ENCODE results near the gene MYOG.
A peak's percentile ranks its signal among the peaks of the same experiment; 100 is the strongest.

DNA sequence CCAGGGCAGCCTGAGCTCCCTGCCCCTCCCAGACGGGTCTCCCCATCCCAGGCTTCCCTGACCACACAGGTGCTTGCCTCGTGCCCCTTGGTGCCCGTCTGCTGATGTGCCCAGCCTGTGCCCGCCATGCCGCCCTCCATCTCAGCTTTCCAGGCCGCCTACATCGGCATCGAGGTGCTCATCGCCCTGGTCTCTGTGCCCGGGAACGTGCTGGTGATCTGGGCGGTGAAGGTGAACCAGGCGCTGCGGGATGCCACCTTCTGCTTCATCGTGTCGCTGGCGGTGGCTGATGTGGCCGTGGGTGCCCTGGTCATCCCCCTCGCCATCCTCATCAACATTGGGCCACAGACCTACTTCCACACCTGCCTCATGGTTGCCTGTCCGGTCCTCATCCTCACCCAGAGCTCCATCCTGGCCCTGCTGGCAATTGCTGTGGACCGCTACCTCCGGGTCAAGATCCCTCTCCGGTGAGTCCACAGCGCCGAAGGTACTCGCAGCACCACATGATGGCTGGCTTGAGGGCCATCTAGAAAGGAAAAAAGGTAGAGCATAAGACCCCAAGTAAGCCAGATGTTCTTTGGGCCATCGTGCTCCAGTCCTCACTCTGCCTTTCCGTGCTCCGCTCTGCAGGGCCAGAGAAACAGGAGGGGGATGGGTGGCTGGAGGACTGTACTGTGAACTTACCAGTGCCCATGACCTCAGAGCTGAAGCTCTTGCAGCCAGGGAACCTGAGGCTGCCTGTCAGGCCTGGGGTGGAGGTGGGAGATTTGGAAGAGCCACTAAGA is 43.1 kb upstream of the MYOG start:
- TF ChIP-seq, protein P1, sequence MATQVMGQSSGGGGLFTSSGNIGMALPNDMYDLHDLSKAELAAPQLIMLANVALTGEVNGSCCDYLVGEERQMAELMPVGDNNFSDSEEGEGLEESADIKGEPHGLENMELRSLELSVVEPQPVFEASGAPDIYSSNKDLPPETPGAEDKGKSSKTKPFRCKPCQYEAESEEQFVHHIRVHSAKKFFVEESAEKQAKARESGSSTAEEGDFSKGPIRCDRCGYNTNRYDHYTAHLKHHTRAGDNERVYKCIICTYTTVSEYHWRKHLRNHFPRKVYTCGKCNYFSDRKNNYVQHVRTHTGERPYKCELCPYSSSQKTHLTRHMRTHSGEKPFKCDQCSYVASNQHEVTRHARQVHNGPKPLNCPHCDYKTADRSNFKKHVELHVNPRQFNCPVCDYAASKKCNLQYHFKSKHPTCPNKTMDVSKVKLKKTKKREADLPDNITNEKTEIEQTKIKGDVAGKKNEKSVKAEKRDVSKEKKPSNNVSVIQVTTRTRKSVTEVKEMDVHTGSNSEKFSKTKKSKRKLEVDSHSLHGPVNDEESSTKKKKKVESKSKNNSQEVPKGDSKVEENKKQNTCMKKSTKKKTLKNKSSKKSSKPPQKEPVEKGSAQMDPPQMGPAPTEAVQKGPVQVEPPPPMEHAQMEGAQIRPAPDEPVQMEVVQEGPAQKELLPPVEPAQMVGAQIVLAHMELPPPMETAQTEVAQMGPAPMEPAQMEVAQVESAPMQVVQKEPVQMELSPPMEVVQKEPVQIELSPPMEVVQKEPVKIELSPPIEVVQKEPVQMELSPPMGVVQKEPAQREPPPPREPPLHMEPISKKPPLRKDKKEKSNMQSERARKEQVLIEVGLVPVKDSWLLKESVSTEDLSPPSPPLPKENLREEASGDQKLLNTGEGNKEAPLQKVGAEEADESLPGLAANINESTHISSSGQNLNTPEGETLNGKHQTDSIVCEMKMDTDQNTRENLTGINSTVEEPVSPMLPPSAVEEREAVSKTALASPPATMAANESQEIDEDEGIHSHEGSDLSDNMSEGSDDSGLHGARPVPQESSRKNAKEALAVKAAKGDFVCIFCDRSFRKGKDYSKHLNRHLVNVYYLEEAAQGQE (IDR thresholded peaks at IDR 0.05; ENCODE audit: low read depth): no peak
- TF ChIP-seq, protein P2, sequence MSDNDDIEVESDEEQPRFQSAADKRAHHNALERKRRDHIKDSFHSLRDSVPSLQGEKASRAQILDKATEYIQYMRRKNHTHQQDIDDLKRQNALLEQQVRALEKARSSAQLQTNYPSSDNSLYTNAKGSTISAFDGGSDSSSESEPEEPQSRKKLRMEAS (IDR thresholded peaks at IDR 0.05): 0 out of 2 replicates have a peak, but pooled peaks have one; percentile 25
- TF ChIP-seq TCF12 (IDR thresholded peaks at IDR 0.05; ENCODE audit: low read depth) (no peak), CREB1 (IDR thresholded peaks at IDR 0.05; ENCODE audit: low read depth) (no peak), YY1 (IDR thresholded peaks at IDR 0.05; ENCODE audit: low read depth) (no peak), TAF1 (IDR thresholded peaks at IDR 0.05; ENCODE audit: low read depth) (no peak), EP300 (IDR thresholded peaks at IDR 0.05; ENCODE audit: borderline replicate concordance) (no peak), EGR1 (IDR thresholded peaks at IDR 0.05) (no peak), RAD21 (IDR thresholded peaks at IDR 0.05; ENCODE audit: low read depth) (no peak), ZBTB7A (IDR thresholded peaks at IDR 0.05; ENCODE audit: low read depth) (no peak), FOXM1 (IDR thresholded peaks at IDR 0.05; ENCODE audit: borderline replicate concordance, low read depth) (no peak), CEBPB (IDR thresholded peaks at IDR 0.05) (no peak)

All from Ishikawa (cell line).